WI38 (cell line): Measurements from ENCODE around the gene NLN.
"Not testable (repeated sequence)": the region's sequence is repeated elsewhere in the genome, so short reads cannot be mapped to it uniquely, and the experiment has no call there.

Experiments used
- H3K4me3 ChIP-seq: 2 replicates; pipeline ENCODE4 v1.5.1; 2011; ENCODE audit warnings: low read depth, mild to moderate bottlenecking, control low read depth, low read length
- TF ChIP-seq, protein P1 (sequence below): IDR thresholded peaks from 2 replicates; pipeline ENCODE4 v1.5.1; 2012; ENCODE audit warnings: low read depth, mild to moderate bottlenecking, control low read depth, low read length

NLN gene

DNA sequence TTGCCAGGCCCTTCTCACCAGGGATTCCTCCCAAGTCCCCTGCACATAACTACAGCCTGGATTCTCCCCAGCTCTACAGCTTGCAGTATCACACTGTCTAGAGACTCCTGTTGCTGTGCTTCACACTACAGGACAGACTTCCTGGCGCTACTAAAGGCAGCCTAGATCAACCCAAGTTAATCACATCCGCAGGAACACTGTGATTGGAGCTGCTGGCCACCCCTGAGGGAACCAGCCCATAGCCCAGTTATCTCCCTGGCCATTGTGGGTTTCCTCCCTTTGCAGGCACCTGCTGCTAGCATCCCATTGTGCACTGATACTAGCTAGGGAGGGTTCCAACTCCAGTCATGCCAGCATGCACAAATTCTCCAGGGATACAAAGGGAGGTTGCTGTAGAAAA is 53.5 kb downstream of the NLN start:
- no peak overlapping the region for H3K4me3 ChIP-seq
- TF ChIP-seq, protein P1, sequence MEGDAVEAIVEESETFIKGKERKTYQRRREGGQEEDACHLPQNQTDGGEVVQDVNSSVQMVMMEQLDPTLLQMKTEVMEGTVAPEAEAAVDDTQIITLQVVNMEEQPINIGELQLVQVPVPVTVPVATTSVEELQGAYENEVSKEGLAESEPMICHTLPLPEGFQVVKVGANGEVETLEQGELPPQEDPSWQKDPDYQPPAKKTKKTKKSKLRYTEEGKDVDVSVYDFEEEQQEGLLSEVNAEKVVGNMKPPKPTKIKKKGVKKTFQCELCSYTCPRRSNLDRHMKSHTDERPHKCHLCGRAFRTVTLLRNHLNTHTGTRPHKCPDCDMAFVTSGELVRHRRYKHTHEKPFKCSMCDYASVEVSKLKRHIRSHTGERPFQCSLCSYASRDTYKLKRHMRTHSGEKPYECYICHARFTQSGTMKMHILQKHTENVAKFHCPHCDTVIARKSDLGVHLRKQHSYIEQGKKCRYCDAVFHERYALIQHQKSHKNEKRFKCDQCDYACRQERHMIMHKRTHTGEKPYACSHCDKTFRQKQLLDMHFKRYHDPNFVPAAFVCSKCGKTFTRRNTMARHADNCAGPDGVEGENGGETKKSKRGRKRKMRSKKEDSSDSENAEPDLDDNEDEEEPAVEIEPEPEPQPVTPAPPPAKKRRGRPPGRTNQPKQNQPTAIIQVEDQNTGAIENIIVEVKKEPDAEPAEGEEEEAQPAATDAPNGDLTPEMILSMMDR: no peak

DNA sequence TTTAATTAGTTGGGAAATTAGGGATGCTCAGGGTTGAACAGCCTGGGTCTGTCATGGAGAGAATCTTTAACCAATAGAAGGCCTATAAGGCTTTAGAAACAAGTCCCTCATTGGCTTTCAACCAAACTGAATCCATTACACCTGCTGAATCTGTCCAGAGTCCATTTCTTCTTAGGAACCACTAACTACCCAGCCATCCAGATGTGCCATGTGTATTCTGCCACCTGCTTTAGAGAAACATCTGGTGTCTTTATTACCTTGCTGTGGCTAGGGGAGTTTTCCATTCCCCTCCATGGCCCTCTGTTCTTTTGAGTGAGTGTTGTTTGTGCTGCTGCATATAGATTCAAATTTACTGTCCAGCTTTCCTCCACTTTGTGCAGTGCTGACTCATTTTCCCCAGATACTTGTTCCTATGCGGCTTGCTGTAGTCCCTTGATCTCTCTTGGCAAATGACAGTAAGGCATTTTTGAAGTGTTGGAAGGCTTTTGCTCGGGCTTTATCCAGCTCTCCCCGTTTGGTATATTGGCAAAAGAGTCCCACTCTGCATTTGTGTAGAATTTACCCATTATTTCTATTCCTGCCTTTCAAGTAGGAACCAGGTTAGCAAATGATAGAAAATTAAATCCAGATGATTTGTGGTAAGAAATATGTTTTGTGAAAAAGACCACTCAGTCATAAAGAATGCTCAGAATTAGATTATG is 54.6 kb downstream of the NLN start:
- TF ChIP-seq, protein P1: no peak
- H3K4me3 ChIP-seq: no peak overlapping the region

DNA sequence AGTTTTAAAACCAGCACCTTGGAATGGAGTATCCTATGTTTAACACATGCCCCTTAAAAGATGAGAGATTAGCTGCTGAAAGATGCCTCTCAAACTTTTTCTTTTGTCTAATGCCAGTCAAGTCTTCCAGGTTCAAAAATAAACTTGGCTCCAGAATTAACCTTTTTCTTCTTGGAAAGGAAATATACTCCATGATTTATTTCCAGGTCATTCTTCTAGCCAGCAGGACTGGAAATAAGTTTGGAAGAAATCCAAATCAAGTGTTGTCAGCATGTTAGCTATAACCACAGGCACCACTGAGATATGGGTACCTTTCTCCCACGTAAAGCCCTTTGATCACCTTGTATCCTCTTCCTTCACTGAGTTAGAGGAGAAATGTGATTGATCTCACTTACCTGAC is 56.1 kb downstream of the NLN start:
- TF ChIP-seq, protein P1: no peak
- no peak overlapping the region for H3K4me3 ChIP-seq

DNA sequence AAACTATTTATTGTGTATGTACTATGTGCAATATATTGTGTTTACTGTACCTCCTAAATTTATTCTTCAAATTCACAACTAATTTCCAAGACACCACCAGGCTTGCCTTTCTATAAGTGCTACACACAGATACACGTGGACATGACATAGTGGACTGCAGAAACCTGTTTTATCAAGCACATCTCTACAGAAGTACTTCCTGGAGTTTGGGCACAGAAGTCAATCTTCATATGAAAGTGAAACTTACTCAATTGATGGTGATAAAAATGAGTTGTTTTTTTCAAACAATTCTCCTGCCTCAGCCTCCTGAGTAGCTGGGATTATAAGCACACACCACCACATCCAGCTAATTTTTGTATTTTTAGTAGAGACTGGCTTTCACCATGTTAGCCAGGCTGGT is 57.6 kb downstream of the NLN start:
- no peak overlapping the region for H3K4me3 ChIP-seq
- TF ChIP-seq, protein P1: no peak

DNA sequence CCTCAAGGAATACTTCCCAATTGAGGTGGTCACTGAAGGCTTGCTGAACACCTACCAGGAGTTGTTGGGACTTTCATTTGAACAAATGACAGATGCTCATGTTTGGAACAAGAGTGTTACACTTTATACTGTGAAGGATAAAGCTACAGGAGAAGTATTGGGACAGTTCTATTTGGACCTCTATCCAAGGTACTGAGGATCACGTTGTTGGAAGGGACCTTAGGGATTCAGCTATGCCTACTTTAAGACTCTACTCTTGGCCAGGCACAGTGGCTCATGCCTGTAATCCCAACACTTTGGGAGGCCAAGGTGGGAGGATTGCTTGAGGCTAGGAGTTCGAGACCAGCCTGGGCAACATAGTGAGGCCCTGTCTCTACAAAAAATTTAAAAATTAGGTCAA is 66.3 kb downstream of the NLN start:
- H3K4me3 ChIP-seq: not testable (repeated sequence)

DNA sequence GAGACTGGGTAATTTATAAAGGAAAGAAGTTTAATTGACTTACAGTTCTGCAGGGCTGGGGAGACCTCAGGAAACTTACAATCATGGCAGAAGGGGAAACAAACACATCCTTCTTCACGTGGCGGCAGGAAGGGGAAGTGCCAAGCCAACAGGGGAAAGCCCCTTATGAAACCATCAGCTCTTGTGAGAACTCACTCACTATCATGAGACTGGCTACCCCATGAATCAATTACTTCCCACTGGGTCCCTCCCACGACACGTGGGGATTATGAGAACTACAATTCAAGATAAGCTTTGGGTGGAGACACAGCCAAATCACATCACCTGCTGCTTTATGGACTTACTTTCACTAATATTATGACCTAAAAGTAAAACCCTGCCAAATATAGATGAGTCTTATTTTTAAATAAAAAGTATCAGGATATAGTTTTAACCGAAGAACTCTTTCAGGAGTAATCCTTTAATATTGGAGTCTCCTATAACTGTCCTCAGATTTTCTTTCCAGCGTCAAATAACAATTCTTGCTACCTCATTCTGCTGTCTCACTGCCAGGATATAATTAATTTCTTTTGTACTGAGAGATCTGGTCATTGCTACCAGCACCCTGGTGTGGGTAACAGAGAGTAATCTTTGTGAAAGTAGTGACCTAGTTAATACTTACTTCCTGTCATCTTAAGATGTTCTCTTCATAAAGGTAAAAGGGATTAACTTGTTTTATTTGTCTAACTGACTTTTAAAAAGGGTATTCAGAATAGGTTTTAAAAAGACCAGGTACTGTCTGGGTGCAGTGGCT is 68.6 kb downstream of the NLN start:
- TF ChIP-seq, protein P1: no peak
- H3K4me3 ChIP-seq: no peak overlapping the region

DNA sequence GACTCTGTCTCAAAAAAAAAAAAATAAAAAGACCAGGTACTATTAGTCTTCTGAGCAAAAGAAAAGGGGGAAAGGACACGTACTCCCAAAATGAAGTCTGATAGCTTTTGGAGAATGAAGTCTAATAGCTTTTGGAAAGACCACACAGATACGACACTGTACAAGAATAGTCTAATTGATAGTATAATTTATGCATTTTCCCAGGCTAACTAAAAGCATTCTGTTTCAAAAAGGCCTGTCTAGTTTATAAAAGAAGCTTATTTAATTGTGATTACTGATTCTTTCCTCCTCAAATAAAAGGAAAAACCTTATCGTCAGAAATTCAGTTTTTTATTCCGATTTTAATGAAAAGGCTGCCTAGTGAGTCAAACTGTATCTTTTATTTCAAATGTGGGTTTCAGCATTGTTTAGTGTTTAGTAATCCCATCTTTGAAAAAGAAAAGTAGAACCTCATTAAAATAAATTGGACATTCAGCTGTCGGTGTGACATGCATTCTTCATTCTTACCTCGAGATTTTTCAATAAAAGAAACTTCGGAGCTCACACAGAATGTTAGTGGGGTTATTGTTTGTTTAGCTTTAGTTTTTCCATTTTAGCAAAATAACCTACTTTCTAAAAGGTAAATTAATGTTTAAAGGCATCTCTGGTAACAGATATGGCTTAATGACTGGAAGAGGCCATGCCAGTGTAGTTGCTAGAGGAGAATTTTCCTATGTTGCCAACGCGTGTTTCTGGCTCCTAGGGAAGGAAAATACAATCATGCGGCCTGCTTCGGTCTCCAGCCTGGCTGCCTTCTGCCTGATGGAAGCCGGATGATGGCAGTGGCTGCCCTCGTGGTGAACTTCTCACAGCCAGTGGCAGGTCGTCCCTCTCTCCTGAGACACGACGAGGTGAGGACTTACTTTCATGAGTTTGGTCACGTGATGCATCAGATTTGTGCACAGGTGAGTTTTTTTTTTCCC is 70.0 kb downstream of the NLN start:
- TF ChIP-seq, protein P1: no peak
- no peak overlapping the region for H3K4me3 ChIP-seq
